H1 (cell line): ENCODE measurements around the gene TMEM50A.
"Not testable (repeated sequence)": the region's sequence is repeated elsewhere in the genome, so short reads cannot be mapped to it uniquely, and the experiment has no call there.

Source experiments
- CHD1 ChIP-seq: IDR thresholded peaks from 2 replicates; pipeline ENCODE4 v1.6.1; 2012; ENCODE audit warnings: low read depth, low read length, improper control_type of control experiment
- CHD2 ChIP-seq: IDR thresholded peaks from 2 replicates; pipeline ENCODE4 v1.6.1; 2012; ENCODE audit warnings: low read length, improper control_type of control experiment
- EZH2 ChIP-seq: fragments of 200-600 bp; sonication (generic); IDR thresholded peaks from 2 replicates; pipeline ENCODE4 v1.7.1; 2012; ENCODE audit warnings: low read depth, mild to moderate bottlenecking, moderate library complexity, low read length, inconsistent platforms; ENCODE audit not compliant: severe bottlenecking
- GTF2F1 ChIP-seq: IDR thresholded peaks from 2 replicates; pipeline ENCODE4 v1.6.1; 2012; ENCODE audit warnings: low read depth, low read length, improper control_type of control experiment, borderline replicate concordance
- RAD21 ChIP-seq, 2 experiments: IDR thresholded peaks in 1 of 2; conservative IDR thresholded peaks in 1 of 2; 2 replicates each; pipeline ENCODE4 v1.6.1; 2011; ENCODE audit warnings: low read depth in 2 of 2, low read length in 2 of 2, improper control_type of control experiment in 1 of 2, inconsistent platforms in 1 of 2, mild to moderate bottlenecking in 1 of 2, moderate library complexity in 1 of 2
- TAF1 ChIP-seq: IDR thresholded peaks from 2 replicates; pipeline ENCODE4 v1.6.1; 2011; ENCODE audit warnings: mild to moderate bottlenecking, low read depth, low read length
- TBP ChIP-seq: IDR thresholded peaks from 2 replicates; pipeline ENCODE4 v1.6.1; 2011; ENCODE audit warnings: low read depth, low read length, improper control_type of control experiment
- ZNF274 ChIP-seq: IDR thresholded peaks from 2 replicates; pipeline ENCODE4 v1.7.0; 2012; ENCODE audit warnings: low read length, borderline replicate concordance; ENCODE audit errors: extremely low read depth
- TF ChIP-seq, protein P1 (sequence below), 3 experiments: IDR thresholded peaks; 1 replicate in 2 of 3; 2 replicates in 1 of 3; pipeline versions ENCODE4 v1.5.1 to v1.6.1; 2011; ENCODE audit warnings: low read length in 3 of 3, mild to moderate bottlenecking in 3 of 3, inconsistent platforms in 2 of 3, low read depth in 1 of 3, moderate library complexity in 1 of 3; ENCODE audit not compliant: insufficient read depth in 1 of 3; ENCODE audit errors: control extremely low read depth in 1 of 3
- TF ChIP-seq, protein P2 (sequence below): IDR thresholded peaks from 2 replicates; pipeline ENCODE4 v1.6.1; 2011; ENCODE audit warnings: low read depth, mild to moderate bottlenecking, low read length; ENCODE audit not compliant: insufficient read depth

DNA sequence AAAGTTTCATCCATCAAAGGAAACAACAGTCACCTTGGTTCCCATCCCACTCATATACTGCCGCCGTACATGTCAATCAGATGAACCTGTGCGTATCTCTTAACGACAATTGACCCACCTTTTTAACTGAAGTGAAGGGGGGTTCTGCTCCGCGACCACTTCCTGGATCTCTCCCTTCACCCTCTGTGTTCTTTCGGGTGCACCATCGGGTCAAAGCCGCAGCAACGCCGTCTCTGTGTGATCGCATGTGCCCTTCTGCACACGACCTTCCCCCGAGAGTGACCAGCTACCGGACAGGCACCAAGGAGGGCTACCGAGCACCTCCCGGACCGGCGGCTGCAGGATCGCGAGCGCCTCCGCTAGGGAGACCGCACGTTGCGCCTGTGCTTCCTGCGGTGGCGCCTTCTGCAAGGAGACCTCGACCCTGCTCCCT, 1.2 kb upstream of the TMEM50A start:
- TF ChIP-seq, protein P1, sequence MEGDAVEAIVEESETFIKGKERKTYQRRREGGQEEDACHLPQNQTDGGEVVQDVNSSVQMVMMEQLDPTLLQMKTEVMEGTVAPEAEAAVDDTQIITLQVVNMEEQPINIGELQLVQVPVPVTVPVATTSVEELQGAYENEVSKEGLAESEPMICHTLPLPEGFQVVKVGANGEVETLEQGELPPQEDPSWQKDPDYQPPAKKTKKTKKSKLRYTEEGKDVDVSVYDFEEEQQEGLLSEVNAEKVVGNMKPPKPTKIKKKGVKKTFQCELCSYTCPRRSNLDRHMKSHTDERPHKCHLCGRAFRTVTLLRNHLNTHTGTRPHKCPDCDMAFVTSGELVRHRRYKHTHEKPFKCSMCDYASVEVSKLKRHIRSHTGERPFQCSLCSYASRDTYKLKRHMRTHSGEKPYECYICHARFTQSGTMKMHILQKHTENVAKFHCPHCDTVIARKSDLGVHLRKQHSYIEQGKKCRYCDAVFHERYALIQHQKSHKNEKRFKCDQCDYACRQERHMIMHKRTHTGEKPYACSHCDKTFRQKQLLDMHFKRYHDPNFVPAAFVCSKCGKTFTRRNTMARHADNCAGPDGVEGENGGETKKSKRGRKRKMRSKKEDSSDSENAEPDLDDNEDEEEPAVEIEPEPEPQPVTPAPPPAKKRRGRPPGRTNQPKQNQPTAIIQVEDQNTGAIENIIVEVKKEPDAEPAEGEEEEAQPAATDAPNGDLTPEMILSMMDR (IDR thresholded peaks at IDR 0.05; ENCODE audit: control extremely low read depth in 1 of 3, insufficient read depth in 1 of 3, low read depth in 1 of 3, low read length in 3 of 3) = not testable (repeated sequence)
- not testable (repeated sequence) for TF ChIP-seq GTF2F1; ZNF274; TAF1; CHD1; RAD21 (IDR thresholded peaks at IDR 0.05 in 1 of 2, conservative IDR thresholded peaks at IDR 0.05 in 1 of 2; ENCODE audit: low read depth in 2 of 2, low read length in 2 of 2); TBP; EZH2; CHD2
- TF ChIP-seq, protein P2, sequence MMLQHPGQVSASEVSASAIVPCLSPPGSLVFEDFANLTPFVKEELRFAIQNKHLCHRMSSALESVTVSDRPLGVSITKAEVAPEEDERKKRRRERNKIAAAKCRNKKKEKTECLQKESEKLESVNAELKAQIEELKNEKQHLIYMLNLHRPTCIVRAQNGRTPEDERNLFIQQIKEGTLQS = not testable (repeated sequence)
